GM21723 (cell line): ENCODE results near the gene DAAM1.

ENCODE experiments used
- ATAC-seq: cut with Tn5 transposase; IDR thresholded peaks from one replicate; pipeline ENCODE4 v1.9.1; 2021; ENCODE audit warnings: mild to moderate bottlenecking, moderate library complexity; ENCODE audit not compliant: unreplicated experiment

Gene DAAM1

GRCh38 chr14:59333668-59334067 lies 145.2 kb downstream of the DAAM1 start:
- ATAC-seq: no peak

- ATAC-seq: no peak
Observed at GRCh38 chr14:59334253-59334652, 145.8 kb downstream of the DAAM1 start.

- no peak for ATAC-seq
Observed at GRCh38 chr14:59336098-59336497, 147.6 kb downstream of the DAAM1 start.

- no peak for ATAC-seq
Observed at GRCh38 chr14:59336706-59337105, 148.2 kb downstream of the DAAM1 start.

- ATAC-seq: no peak
Observed at GRCh38 chr14:59337141-59337611, 148.7 kb downstream of the DAAM1 start.

GRCh38 chr14:59338761-59339160 lies 150.3 kb downstream of the DAAM1 start:
- ATAC-seq: no peak

GRCh38 chr14:59339524-59340330 lies 151.3 kb downstream of the DAAM1 start:
- ATAC-seq: no peak

- ATAC-seq: no peak
Observed at GRCh38 chr14:59341858-59342477, 153.5 kb downstream of the DAAM1 start.

GRCh38 chr14:59342516-59343484 lies 154.3 kb downstream of the DAAM1 start:
- no peak for ATAC-seq

- no peak for ATAC-seq
Observed at GRCh38 chr14:59343585-59343984, 155.1 kb downstream of the DAAM1 start.

- no peak for ATAC-seq
Observed at GRCh38 chr14:59344016-59344415, 155.5 kb downstream of the DAAM1 start.

- ATAC-seq: no peak
Observed at GRCh38 chr14:59344691-59345455, 156.4 kb downstream of the DAAM1 start.

GRCh38 chr14:59346329-59346728 lies 157.9 kb downstream of the DAAM1 start:
- ATAC-seq: no peak

GRCh38 chr14:59346796-59347510 lies 158.5 kb downstream of the DAAM1 start:
- no peak for ATAC-seq

GRCh38 chr14:59347511-59347900 lies 159.0 kb downstream of the DAAM1 start:
- no peak for ATAC-seq

GRCh38 chr14:59347915-59348314 lies 159.4 kb downstream of the DAAM1 start:
- ATAC-seq: no peak

- ATAC-seq: no peak
Observed at GRCh38 chr14:59349258-59349701, 160.8 kb downstream of the DAAM1 start.

- no peak for ATAC-seq
Observed at GRCh38 chr14:59352961-59353360, 164.5 kb downstream of the DAAM1 start.

- no peak for ATAC-seq
Observed at GRCh38 chr14:59354666-59355065, 166.2 kb downstream of the DAAM1 start.

- no peak for ATAC-seq
Observed at GRCh38 chr14:59355091-59355490, 166.6 kb downstream of the DAAM1 start.
